Measurements from ENCODE around the gene SOX21.

GRCh38 chr13:94702181-94703041, 9.9 kb downstream of the SOX21 start:
- no peak for TF ChIP-seq CTCF (conservative IDR thresholded peaks at IDR 0.05)
- no peak for TF ChIP-seq ZFX (IDR thresholded peaks at IDR 0.05)

Measured in C4-2B (cell line).